Hepatocyte (in vitro differentiated cells): ENCODE measurements around the gene ADGRD1. TPM values are rescaled to one million over a fixed set of nuclear protein-coding genes. Genes with fewer than 3 reads are reported as not detected.

Experiments
- DNase-seq: peaks from one replicate; pipeline ENCODE4 v3.0.0-alpha.2; 2016; ENCODE audit warnings: low spot score
- H2AFZ ChIP-seq: fragments of 200-600 bp; sonication (generic); 2 replicates; pipeline ENCODE4 v1.6.0; 2016; ENCODE audit warnings: antibody characterized with exemption, mild to moderate bottlenecking
- H3K27ac ChIP-seq: fragments of 200-600 bp; sonication (generic); 2 replicates; pipeline ENCODE4 v1.5.1; 2016; ENCODE audit warnings: mild to moderate bottlenecking
- H3K27me3 ChIP-seq: fragments of 200-600 bp; sonication (generic); 2 replicates; pipeline ENCODE4 v1.6.1; 2016
- H3K36me3 ChIP-seq: fragments of 200-600 bp; sonication (generic); replicated peaks from 2 replicates; pipeline ENCODE4 v1.5.1; 2016; ENCODE audit warnings: low read depth; ENCODE audit not compliant: insufficient read depth
- H3K4me1 ChIP-seq: fragments of 200-600 bp; sonication (generic); 2 replicates; pipeline ENCODE4 v1.5.1; 2016; ENCODE audit warnings: mild to moderate bottlenecking, moderate library complexity; ENCODE audit not compliant: insufficient read depth
- H3K4me2 ChIP-seq: fragments of 200-600 bp; sonication (generic); 2 replicates; pipeline ENCODE4 v1.6.0; 2016
- H3K4me3 ChIP-seq: fragments of 200-600 bp; sonication (generic); 2 replicates; pipeline ENCODE4 v1.5.1; 2016; ENCODE audit warnings: mild to moderate bottlenecking
- H3K79me2 ChIP-seq: fragments of 200-600 bp; sonication (generic); 2 replicates; pipeline ENCODE4 v1.6.0; 2017; ENCODE audit warnings: mild to moderate bottlenecking
- H3K9me2 ChIP-seq: fragments of 200-600 bp; sonication (generic); replicated peaks from 2 replicates; pipeline ENCODE4 v1.6.0; 2017; ENCODE audit warnings: mild to moderate bottlenecking; ENCODE audit not compliant: insufficient read depth
- H3K9me3 ChIP-seq: fragments of 200-600 bp; sonication (generic); 2 replicates; pipeline ENCODE4 v1.5.1; 2016; ENCODE audit warnings: low read depth, mild to moderate bottlenecking
- H4K20me1 ChIP-seq: fragments of 200-600 bp; sonication (generic); 2 replicates; pipeline ENCODE4 v1.6.0; 2016; ENCODE audit warnings: mild to moderate bottlenecking; ENCODE audit not compliant: insufficient read depth, poor library complexity, severe bottlenecking
- CTCF ChIP-seq: fragments of 200-600 bp; sonication (generic); IDR thresholded peaks from 2 replicates; pipeline ENCODE4 v1.5.1; 2016; ENCODE audit warnings: antibody characterized with exemption, mild to moderate bottlenecking; ENCODE audit not compliant: poor library complexity
- EZH2 ChIP-seq: fragments of 200-600 bp; sonication (generic); IDR thresholded peaks from 2 replicates; pipeline ENCODE4 v1.6.1; 2016; ENCODE audit warnings: antibody characterized with exemption, mild to moderate bottlenecking, borderline replicate concordance
- EZH2phosphoT487 ChIP-seq: fragments of 200-600 bp; sonication (generic); IDR thresholded peaks from one replicate; pipeline ENCODE4 v1.6.1; 2018; ENCODE audit warnings: antibody characterized with exemption, mild to moderate bottlenecking, low read depth, moderate library complexity; ENCODE audit not compliant: unreplicated experiment, severe bottlenecking
- WGBS: methylation state at CpG from one replicate; pipeline ENCODE4 v1.1.6; 2016; ENCODE audit warnings: low lambda C conversion rate; ENCODE audit errors: missing lambda C conversion rate; 5-methylcytosine and 5-hydroxymethylcytosine counted together
- polyA plus RNA-seq: library from polyadenylated mRNA; unstranded; fragments of >200 nt; fragmentation: Nextera tagmentation; extraction: Ambion mirVana; gene quantifications from 2 replicates; pipeline ENCODE4 v1.2.1, GENCODE V29; 2016
- total RNA-seq: library from RNA; depleted of rRNA; stranded (reverse); fragments of >200 nt; gene quantifications from 2 replicates; pipeline ENCODE4 v1.2.3, GENCODE V29; 2014

Gene ADGRD1
- total and polyA plus RNA-seq, 2 experiments from 2014 or later, result 18.1 to 18.5 TPM

DNA sequence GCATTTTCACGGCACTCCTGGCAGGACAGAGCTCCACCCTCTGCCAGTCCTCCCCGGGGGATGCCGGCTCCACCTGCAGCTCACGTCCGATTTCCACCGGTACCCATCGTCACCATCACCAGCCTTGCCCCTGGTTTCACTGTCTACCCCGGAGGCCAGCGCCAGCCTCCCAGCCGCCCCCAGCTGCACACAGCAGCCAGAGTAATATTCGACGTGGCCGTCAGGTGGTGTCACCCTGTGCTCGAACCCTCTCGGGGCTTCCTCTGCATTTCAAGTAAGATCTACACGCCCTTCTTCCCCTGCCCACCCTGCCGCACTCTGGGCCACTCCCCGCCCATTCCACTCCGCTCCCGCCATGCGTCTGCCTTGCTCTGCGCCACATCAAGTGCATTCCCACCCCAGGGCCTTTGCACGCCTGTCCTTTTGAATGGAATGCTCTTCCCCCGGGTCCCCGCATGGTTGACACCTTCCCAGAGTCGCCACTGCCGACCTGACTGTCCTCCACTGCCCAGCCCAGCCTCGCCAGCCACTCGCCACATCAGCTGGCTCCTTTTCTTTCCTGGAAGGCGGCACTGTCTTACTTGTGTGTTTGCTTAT lies 80.3 kb downstream of the ADGRD1 start:
- no peak overlapping the region for H3K27ac ChIP-seq

DNA sequence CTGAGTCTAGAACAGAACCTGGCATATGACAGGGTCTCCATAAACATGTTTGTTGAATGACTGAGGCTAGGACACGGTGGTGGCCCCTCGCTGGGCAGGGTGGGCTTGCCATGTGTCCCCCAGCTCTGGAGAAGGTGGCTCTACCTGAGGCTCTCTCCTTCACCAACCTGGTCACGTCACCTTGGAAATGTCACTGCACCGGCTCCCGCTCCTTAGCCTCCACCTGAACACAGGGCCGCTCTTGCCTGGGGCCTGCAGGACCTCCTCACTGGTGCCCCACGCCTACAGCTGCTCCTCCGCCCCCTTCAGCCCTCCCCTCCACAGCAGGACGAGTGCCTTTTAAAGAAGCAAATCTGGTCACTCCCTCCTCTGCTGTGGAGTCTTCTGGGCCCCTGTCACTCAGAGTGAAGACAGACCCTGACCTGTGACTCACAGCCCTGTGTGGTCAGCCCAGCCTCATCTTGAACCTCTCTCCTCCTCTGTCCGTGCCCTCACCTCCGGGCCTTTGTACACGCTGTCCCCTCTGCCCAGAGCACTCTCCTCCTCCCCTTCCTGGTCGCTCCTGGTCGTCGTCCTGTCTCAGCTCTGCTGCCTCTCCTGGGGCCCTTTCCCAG lies 81.0 kb downstream of the ADGRD1 start:
- Histone ChIP-seq H3K9me3 (no peaks in the 10 kb centered on the region), H3K4me3 (no peak overlapping the region), H3K9me2 (no peaks in the 10 kb centered on the region), H3K27ac (no peak overlapping the region), H3K79me2 (no peaks in the 10 kb centered on the region), H3K27me3 (no peaks in the 10 kb centered on the region), H3K4me1 (no peaks in the 10 kb centered on the region), H4K20me1 (no peaks in the 10 kb centered on the region), H3K36me3 (no peaks in the 10 kb centered on the region), H2AFZ (no peak overlapping the region), H3K4me2 (no peak overlapping the region)
- DNase-seq, result no peak
- 84% methylated on average over 13 of the region's 15 CpGs for WGBS
- TF ChIP-seq CTCF (no peak), EZH2phosphoT487 (no peak), EZH2 (no peak)

More for the DNA sequence above, 80.3 kb downstream of the ADGRD1 start:
- Histone ChIP-seq H3K4me3 (no peak overlapping the region), H3K9me2 (no peaks in the 10 kb centered on the region), H4K20me1 (no peaks in the 10 kb centered on the region), H3K4me1 (no peaks in the 10 kb centered on the region), H3K27me3 (no peaks in the 10 kb centered on the region), H3K36me3 (no peaks in the 10 kb centered on the region), H3K9me3 (no peaks in the 10 kb centered on the region), H3K79me2 (no peaks in the 10 kb centered on the region), H3K4me2 (no peak overlapping the region), H2AFZ (no peak overlapping the region)
- 94% methylated on average over 27 of the region's 30 CpGs for WGBS
- DNase-seq, result no peak
- TF ChIP-seq CTCF, result no peak
- no peak for TF ChIP-seq EZH2
- no peak for TF ChIP-seq EZH2phosphoT487

DNA sequence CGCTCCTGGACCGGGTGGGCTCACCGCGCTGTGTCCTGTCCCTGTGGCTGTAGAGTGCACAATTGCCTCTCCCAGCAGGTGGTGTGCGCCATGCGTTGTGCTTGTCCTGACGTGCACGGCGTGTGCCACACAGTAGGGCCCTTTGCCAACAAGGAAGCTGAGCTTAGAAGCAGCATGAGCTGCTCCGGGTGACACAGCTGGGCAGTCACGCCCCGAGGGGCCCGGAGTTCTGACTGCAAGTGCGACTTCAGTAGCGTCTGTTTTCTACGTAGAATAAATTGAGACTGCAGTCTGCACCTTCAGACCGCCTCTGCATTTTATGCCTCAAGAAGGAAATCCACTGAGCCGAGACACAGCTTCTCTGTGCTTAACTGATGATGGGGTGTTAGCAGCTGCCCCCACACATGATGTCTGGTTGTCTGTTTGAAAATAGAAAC lies 81.6 kb downstream of the ADGRD1 start:
- DNase-seq, result no peak
- Histone ChIP-seq H3K4me3 (no peak overlapping the region), H2AFZ (no peak overlapping the region), H3K27ac (no peak overlapping the region), H3K4me1 (no peaks in the 10 kb centered on the region), H3K79me2 (no peaks in the 10 kb centered on the region), H4K20me1 (no peaks in the 10 kb centered on the region), H3K36me3 (no peaks in the 10 kb centered on the region), H3K9me3 (no peaks in the 10 kb centered on the region), H3K9me2 (no peaks in the 10 kb centered on the region), H3K27me3 (no peaks in the 10 kb centered on the region), H3K4me2 (no peak overlapping the region)
- TF ChIP-seq EZH2phosphoT487 (no peak), CTCF (no peak), EZH2 (no peak)
- WGBS, result 87% methylated on average over 18 of the region's 18 CpGs
